Keratinocyte (primary cell): ENCODE measurements around the gene RHNO1. TPM values are rescaled to one million over a fixed set of nuclear protein-coding genes. Genes with fewer than 3 reads are reported as not detected.
"Not testable (repeated sequence)": the region's sequence is repeated elsewhere in the genome, so short reads cannot be mapped to it uniquely, and the experiment has no call there.

ENCODE experiments used
- DNase-seq: peaks from one replicate; pipeline ENCODE4 v3.0.0-alpha.2; 2011; ENCODE audit warnings: low read depth, missing footprints, low spot score
- FAIRE-seq: peaks from 2 replicates; lab custom pipeline; 2011; peaks lifted over from hg19 to GRCh38; lab: Jason Lieb, UNC
- H2AFZ ChIP-seq: 2 replicates; pipeline ENCODE4 v1.6.0; 2012; ENCODE audit warnings: low read length, control low read depth, inconsistent platforms; ENCODE audit not compliant: control insufficient read depth
- H3K27ac ChIP-seq: 2 replicates; pipeline ENCODE4 v1.5.1; 2011; ENCODE audit warnings: low read length; ENCODE audit not compliant: control insufficient read depth, insufficient read depth
- H3K27me3 ChIP-seq: 3 replicates; pipeline ENCODE4 v1.6.0; 2011; ENCODE audit warnings: low read length; ENCODE audit not compliant: control insufficient read depth, insufficient read depth; ENCODE audit errors: extremely low read depth
- H3K36me3 ChIP-seq, 2 experiments: 2 replicates in 1 of 2; 3 replicates in 1 of 2; pipeline ENCODE4 v1.5.1; 2011; ENCODE audit warnings: low read length in 2 of 2, mild to moderate bottlenecking in 1 of 2; ENCODE audit not compliant: control insufficient read depth in 2 of 2, insufficient read depth in 2 of 2; ENCODE audit errors: extremely low read depth in 1 of 2
- H3K4me1 ChIP-seq: 3 replicates; pipeline ENCODE4 v1.5.1; 2011; ENCODE audit warnings: low read length; ENCODE audit not compliant: control insufficient read depth, insufficient read depth; ENCODE audit errors: extremely low read depth
- H3K4me2 ChIP-seq: 3 replicates; pipeline ENCODE4 v1.6.0; 2011; ENCODE audit warnings: low read depth, low read length; ENCODE audit not compliant: control insufficient read depth, insufficient read depth; ENCODE audit errors: extremely low read depth
- H3K4me3 ChIP-seq, 3 experiments: fragments of 200-600 bp in 1 of 3; sonication (generic) in 1 of 3; 2 replicates in 2 of 3; 3 replicates in 1 of 3; pipeline ENCODE4 v1.5.1; 2011 to 2016; ENCODE audit warnings: low read length in 3 of 3, mild to moderate bottlenecking in 3 of 3, control low read depth in 2 of 3, inconsistent platforms in 1 of 3, low read depth in 1 of 3, mixed read lengths in 1 of 3, mixed run types in 1 of 3, moderate library complexity in 1 of 3; ENCODE audit not compliant: control insufficient read depth in 2 of 3, insufficient read depth in 2 of 3; ENCODE audit errors: extremely low read depth in 1 of 3
- H3K79me2 ChIP-seq: 2 replicates; pipeline ENCODE4 v1.6.0; 2012; ENCODE audit warnings: low read length; ENCODE audit not compliant: control insufficient read depth, insufficient read depth
- H3K9ac ChIP-seq: 3 replicates; pipeline ENCODE4 v1.6.0; 2011; ENCODE audit warnings: low read length; ENCODE audit not compliant: control insufficient read depth, insufficient read depth; ENCODE audit errors: extremely low read depth
- H3K9me1 ChIP-seq: 3 replicates; pipeline ENCODE4 v1.6.0; 2011; ENCODE audit warnings: low read length; ENCODE audit not compliant: control insufficient read depth, insufficient read depth; ENCODE audit errors: extremely low read depth
- H3K9me3 ChIP-seq: 2 replicates; pipeline ENCODE4 v1.5.1; 2012; ENCODE audit warnings: low read depth, low read length; ENCODE audit not compliant: control insufficient read depth
- H4K20me1 ChIP-seq: 3 replicates; pipeline ENCODE4 v1.6.0; 2011; ENCODE audit warnings: low read length; ENCODE audit not compliant: control insufficient read depth, insufficient read depth; ENCODE audit errors: extremely low read depth
- EZH2 ChIP-seq: IDR thresholded peaks from one replicate; pipeline ENCODE4 v1.6.1; 2012; ENCODE audit warnings: inconsistent platforms, mild to moderate bottlenecking, low read length, moderate library complexity
- dilution Hi-C: fragments of 300-500 bp; cut with MboI; formaldehyde crosslinking; loops from one replicate; pipeline ENCODE4 v1.7.0; 2020; ENCODE audit warnings: low sequenced_read_pairs; ENCODE audit not compliant: extremely low pct_ligation_motif_present
- polyA plus RNA-seq, 5 experiments: library from polyadenylated mRNA; depleted of rRNA in 3 of 5; stranded (reverse) in 3 of 5; stranded (forward) in 1 of 5; unstranded in 1 of 5; fragments of >200 nt; gene quantifications; 1 replicate in 1 of 5; 2 replicates in 3 of 5; 3 replicates in 1 of 5; pipeline versions ENCODE4 v1.2.1 to v1.2.3, GENCODE V29; 2011 to 2012; ENCODE audit warnings: missing spikeins in 2 of 5, low read depth in 1 of 5, low replicate concordance in 1 of 5
- TF ChIP-seq, protein P1 (sequence below), 3 experiments: IDR thresholded peaks in 1 of 3; conservative IDR thresholded peaks in 1 of 3; optimal IDR thresholded peaks in 1 of 3; 2 replicates in 2 of 3; 3 replicates in 1 of 3; pipeline versions ENCODE3 to v1.5.1; 2011; ENCODE audit warnings: low read length in 3 of 3, mild to moderate bottlenecking in 3 of 3, moderate library complexity in 2 of 3, control low read depth in 1 of 3, inconsistent platforms in 1 of 3; ENCODE audit not compliant: insufficient read depth in 2 of 3; ENCODE audit errors: extremely low read depth in 1 of 3

RHNO1 gene
- polyA plus RNA-seq, 1 donor (not counting 4 experiments of a cell fraction or from before 2014, with no cell fraction given): 25.6 TPM

DNA sequence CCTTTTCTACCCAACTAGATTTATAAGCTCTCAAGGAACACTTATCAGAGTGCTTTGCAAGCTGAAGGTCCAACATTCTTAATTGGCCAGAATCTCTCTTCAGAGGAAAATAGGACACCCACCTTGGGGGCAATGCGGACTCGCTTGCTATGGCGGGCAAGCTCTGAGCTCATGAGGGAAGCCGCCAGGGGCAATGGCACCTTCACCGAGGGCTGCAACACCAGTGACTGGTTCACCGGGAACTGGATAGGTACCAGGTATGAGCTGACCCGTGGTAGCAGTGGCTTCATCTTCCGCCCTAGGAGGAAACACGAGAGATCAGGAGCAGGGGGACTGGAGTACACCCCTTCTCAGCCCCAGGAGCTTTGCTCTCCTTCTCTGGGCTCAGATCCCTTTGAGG is 12.8 kb upstream of the RHNO1 start:
- H2AFZ ChIP-seq: no peak overlapping the region
- peaks cover 2 to 34% of the 10 kb centered on the region in 2 experiments for H3K36me3 ChIP-seq
- H3K9me1 ChIP-seq: no peaks in the 10 kb centered on the region
- FAIRE-seq: no peak
- no peak for TF ChIP-seq EZH2
- TF ChIP-seq, protein P1, sequence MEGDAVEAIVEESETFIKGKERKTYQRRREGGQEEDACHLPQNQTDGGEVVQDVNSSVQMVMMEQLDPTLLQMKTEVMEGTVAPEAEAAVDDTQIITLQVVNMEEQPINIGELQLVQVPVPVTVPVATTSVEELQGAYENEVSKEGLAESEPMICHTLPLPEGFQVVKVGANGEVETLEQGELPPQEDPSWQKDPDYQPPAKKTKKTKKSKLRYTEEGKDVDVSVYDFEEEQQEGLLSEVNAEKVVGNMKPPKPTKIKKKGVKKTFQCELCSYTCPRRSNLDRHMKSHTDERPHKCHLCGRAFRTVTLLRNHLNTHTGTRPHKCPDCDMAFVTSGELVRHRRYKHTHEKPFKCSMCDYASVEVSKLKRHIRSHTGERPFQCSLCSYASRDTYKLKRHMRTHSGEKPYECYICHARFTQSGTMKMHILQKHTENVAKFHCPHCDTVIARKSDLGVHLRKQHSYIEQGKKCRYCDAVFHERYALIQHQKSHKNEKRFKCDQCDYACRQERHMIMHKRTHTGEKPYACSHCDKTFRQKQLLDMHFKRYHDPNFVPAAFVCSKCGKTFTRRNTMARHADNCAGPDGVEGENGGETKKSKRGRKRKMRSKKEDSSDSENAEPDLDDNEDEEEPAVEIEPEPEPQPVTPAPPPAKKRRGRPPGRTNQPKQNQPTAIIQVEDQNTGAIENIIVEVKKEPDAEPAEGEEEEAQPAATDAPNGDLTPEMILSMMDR (optimal IDR thresholded peaks at IDR 0.05 in 1 of 3, IDR thresholded peaks at IDR 0.05 in 1 of 3, conservative IDR thresholded peaks at IDR 0.05 in 1 of 3; ENCODE audit: extremely low read depth in 1 of 3, insufficient read depth in 2 of 3, low read length in 3 of 3): no peak
- no peaks in the 10 kb centered on the region for H3K9me3 ChIP-seq
- no peak overlapping the region for H3K4me2 ChIP-seq
- no peak overlapping the region for H3K9ac ChIP-seq
- no peaks in the 10 kb centered on the region for H4K20me1 ChIP-seq
- DNase-seq: no peak
- H3K79me2 ChIP-seq: no peaks in the 10 kb centered on the region
- no peaks in the 10 kb centered on the region for H3K27me3 ChIP-seq
- no peak overlapping the region for H3K4me3 ChIP-seq
- dilution Hi-C loops: no loop called here
- H3K4me1 ChIP-seq: no peaks in the 10 kb centered on the region
- no peak overlapping the region for H3K27ac ChIP-seq

DNA sequence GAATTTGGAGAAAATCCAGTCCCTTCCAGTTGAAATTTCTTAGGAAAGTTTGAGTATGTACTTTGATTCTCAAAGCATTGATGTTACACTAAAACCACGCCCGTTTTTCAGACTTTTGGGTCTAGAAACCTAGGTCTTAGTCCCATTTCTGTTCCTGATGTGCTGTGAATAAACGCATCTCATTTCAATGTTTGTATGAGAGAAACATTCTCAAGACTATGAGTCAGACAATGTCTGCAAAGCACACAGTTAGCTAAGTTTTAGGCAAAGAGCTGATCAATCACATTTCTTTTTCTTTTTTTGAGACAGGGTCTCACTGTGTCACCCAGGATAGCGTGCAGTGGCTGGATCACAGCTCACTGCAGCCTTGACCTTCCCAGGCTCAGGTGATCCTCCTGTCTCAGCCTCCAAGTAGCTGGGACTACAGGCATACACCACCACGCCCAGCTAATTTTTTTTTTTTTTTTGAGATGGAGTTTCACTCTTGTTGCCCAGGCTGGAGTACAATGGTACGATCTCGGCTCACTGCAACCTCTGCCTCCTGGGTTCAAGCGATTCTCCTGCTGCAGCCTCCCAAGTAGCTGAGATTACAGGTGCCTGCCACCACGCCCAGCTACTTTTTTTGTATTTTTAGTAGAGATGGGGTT is 7.9 kb upstream of the RHNO1 start:
- FAIRE-seq: not testable (repeated sequence)
- peaks cover 2 to 36% of the 10 kb centered on the region in 2 experiments for H3K36me3 ChIP-seq

More for the DNA sequence above, 7.9 kb upstream of the RHNO1 start:
- H3K9ac ChIP-seq, H3K27ac ChIP-seq, DNase-seq, H4K20me1 ChIP-seq, H3K4me2 ChIP-seq, H3K4me3 ChIP-seq, H2AFZ ChIP-seq, H3K9me1 ChIP-seq, H3K9me3 ChIP-seq, H3K4me1 ChIP-seq, H3K27me3 ChIP-seq, dilution Hi-C loops: not testable (repeated sequence)
- peaks cover 10% of the 10 kb centered on the region for H3K79me2 ChIP-seq
